HepG2 (cell line): Measurements from ENCODE around the gene ULK4. TPM values are rescaled to one million over a fixed set of nuclear protein-coding genes. Genes with fewer than 3 reads are reported as not detected.

Experiments
- BHLHE40 ChIP-seq: IDR thresholded peaks from 2 replicates; pipeline ENCODE4 v1.6.1; 2011; ENCODE audit warnings: low read length, improper control_type of control experiment
- EZH2 ChIP-seq: conservative IDR thresholded peaks from 2 replicates; pipeline ENCODE4 v1.6.1; 2012; ENCODE audit warnings: mild to moderate bottlenecking, low read depth, low read length, moderate library complexity
- FOSL2 ChIP-seq: sonication (generic); formaldehyde crosslinking; IDR thresholded peaks from 2 replicates; pipeline ENCODE4 v1.4.0; 2020; ENCODE audit warnings: missing genetic modification reagents
- HNF4A ChIP-seq: sonication (generic); formaldehyde crosslinking; IDR thresholded peaks from 2 replicates; pipeline ENCODE4 v1.4.0; 2020; ENCODE audit warnings: missing genetic modification reagents
- JUND ChIP-seq: sonication (generic); formaldehyde crosslinking; IDR thresholded peaks from 2 replicates; pipeline ENCODE4 v1.8.0; 2022; ENCODE audit warnings: mild to moderate bottlenecking, missing genetic modification reagents
- NAIF1 ChIP-seq: sonication (generic); formaldehyde crosslinking; IDR thresholded peaks from 2 replicates; pipeline ENCODE4 v1.5.0; 2020; ENCODE audit warnings: mild to moderate bottlenecking, missing genetic modification reagents, borderline replicate concordance
- NR2F2 ChIP-seq: IDR thresholded peaks from 2 replicates; pipeline ENCODE4 v1.6.1; 2012; ENCODE audit warnings: low read depth, inconsistent platforms, borderline replicate concordance
- PITX1 ChIP-seq: sonication (generic); formaldehyde crosslinking; IDR thresholded peaks from 2 replicates; pipeline ENCODE4 v1.5.1; 2020; ENCODE audit warnings: mild to moderate bottlenecking, missing genetic modification reagents
- POLR2G ChIP-seq: fragments of 200-400 bp; formaldehyde crosslinking; IDR thresholded peaks from 2 replicates; pipeline ENCODE4 v1.6.1; 2018; ENCODE audit warnings: mild to moderate bottlenecking, low read depth, low read length, moderate library complexity
- SCMH1 ChIP-seq: sonication (generic); formaldehyde crosslinking; IDR thresholded peaks from 2 replicates; pipeline ENCODE4 v1.9.0; 2021; ENCODE audit warnings: missing genetic modification reagents, mild to moderate bottlenecking, borderline replicate concordance
- SSRP1 ChIP-seq: IDR thresholded peaks from 2 replicates; pipeline ENCODE4 v1.6.1; 2016; ENCODE audit warnings: control low read depth
- SYNCRIP ChIP-seq: fragments of 200-400 bp; formaldehyde crosslinking; IDR thresholded peaks from 2 replicates; pipeline ENCODE4 v1.6.1; 2018; ENCODE audit warnings: mild to moderate bottlenecking, low read depth, low read length; ENCODE audit not compliant: insufficient read depth
- ZBTB8A ChIP-seq: sonication (generic); formaldehyde crosslinking; IDR thresholded peaks from 2 replicates; pipeline ENCODE4 v1.4.0; 2020; ENCODE audit warnings: mild to moderate bottlenecking, low read depth, missing genetic modification reagents, borderline replicate concordance
- ZNF296 ChIP-seq: sonication (generic); formaldehyde crosslinking; conservative IDR thresholded peaks from 2 replicates; pipeline ENCODE4 v1.5.0; 2020; ENCODE audit warnings: mild to moderate bottlenecking, missing genetic modification reagents
- ZNF337 ChIP-seq: sonication (generic); formaldehyde crosslinking; IDR thresholded peaks from 2 replicates; pipeline ENCODE4 v1.5.1; 2020; ENCODE audit warnings: missing genetic modification reagents, low read depth, mild to moderate bottlenecking, borderline replicate concordance
- ZNF572 ChIP-seq: sonication (generic); formaldehyde crosslinking; IDR thresholded peaks from 2 replicates; pipeline ENCODE4 v1.5.1; 2020; ENCODE audit warnings: mild to moderate bottlenecking, missing genetic modification reagents
- ZNF619 ChIP-seq: sonication (generic); formaldehyde crosslinking; IDR thresholded peaks from 2 replicates; pipeline ENCODE4 v1.4.0; 2020; ENCODE audit warnings: mild to moderate bottlenecking, missing genetic modification reagents
- polyA plus RNA-seq, 8 experiments: library from polyadenylated mRNA; depleted of rRNA in 3 of 8; stranded (reverse) in 7 of 8; unstranded in 1 of 8; fragments of >200 nt; fragmentation: Illumina TruSeq in 4 of 8; extraction: Trizol in 4 of 8; gene quantifications; 2 replicates each; pipeline versions ENCODE4 v1.2.1 to v1.2.3, GENCODE V29; 2011 to 2016; ENCODE audit warnings: low read depth in 4 of 8, missing spikeins in 1 of 8, mixed read lengths in 1 of 8; ENCODE audit not compliant: insufficient read depth in 1 of 8
- total RNA-seq, 5 experiments: library from RNA; depleted of rRNA; stranded (reverse); fragments of >200 nt; fragmentation: Illumina TruSeq; extraction: Trizol; gene quantifications; 2 replicates each; pipeline ENCODE4 v1.2.3, GENCODE V29; 2016; ENCODE audit warnings: low read depth in 1 of 5
- TF ChIP-seq, protein P1 (sequence below): sonication (generic); formaldehyde crosslinking; IDR thresholded peaks from 2 replicates; pipeline ENCODE4 v1.4.0; 2020; ENCODE audit warnings: missing genetic modification reagents
- TF ChIP-seq, protein P2 (sequence below): sonication (generic); formaldehyde crosslinking; IDR thresholded peaks from 2 replicates; pipeline ENCODE4 v1.4.0; 2020; ENCODE audit warnings: mild to moderate bottlenecking, missing genetic modification reagents, borderline replicate concordance
- TF ChIP-seq, protein P3 (sequence below): IDR thresholded peaks from 2 replicates; pipeline ENCODE4 v1.6.1; 2016; ENCODE audit warnings: low read depth
- TF ChIP-seq, protein P4 (sequence below): sonication (generic); formaldehyde crosslinking; IDR thresholded peaks from 2 replicates; pipeline ENCODE4 v1.4.0; 2020; ENCODE audit warnings: missing genetic modification reagents
- TF ChIP-seq, protein P5 (sequence below): sonication (generic); formaldehyde crosslinking; IDR thresholded peaks from 2 replicates; pipeline ENCODE4 v1.5.1; 2020; ENCODE audit warnings: missing genetic modification reagents, mild to moderate bottlenecking, borderline replicate concordance

ULK4 gene
- total and polyA plus RNA-seq, 2 of the 13 experiments (the other 11 are each of a cell fraction or from before 2014, with no cell fraction given): 6.7 to 11.8 TPM

DNA sequence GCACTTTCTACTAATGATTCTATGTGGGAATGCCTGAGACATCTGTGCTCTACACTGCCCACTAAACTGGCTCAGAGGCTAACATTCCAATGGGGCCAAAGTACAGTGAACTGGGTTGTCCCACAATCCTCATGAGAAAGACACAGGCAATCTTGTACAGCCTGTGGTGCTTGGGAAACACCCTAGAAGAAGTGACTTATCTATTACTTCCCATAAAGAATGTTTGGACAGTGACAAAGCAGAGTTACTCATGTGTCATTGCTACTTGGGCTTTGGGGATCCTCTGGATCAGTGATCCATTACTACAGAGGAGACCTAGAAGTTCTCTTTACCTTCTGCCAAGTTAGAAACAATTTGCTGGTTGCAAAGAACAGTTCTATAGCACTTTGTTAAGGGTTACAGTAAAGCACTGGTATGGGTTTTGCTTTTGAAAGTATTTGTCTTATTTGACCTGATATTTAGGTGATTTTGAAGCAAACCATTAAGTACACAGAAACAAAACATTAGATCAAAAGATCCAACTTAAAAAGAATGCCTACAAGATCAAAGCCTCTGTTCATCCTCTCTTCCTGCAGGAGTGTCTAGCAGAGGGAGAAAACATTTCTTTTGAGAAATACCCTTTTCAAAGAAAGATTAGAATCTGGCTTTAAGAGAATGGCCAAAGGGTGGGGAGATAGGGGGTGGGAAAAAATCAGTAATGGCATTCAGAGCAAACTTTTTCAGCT lies 686.8 kb downstream of the ULK4 start (continued):
- TF ChIP-seq PITX1 (CRISPR knock-in tag) (peak; percentile 60; the same call in 1 of the 2 replicates), ZNF572 (CRISPR knock-in tag) (no peak), SSRP1 (CRISPR knock-in tag) (no peak), BHLHE40 (no peak), ZNF619 (CRISPR knock-in tag) (no peak), NAIF1 (CRISPR knock-in tag) (no peak), JUND (no peak), HNF4A (CRISPR knock-in tag) (peak; percentile 91), FOSL2 (CRISPR knock-in tag) (peak; percentile 78), ZBTB8A (no peak), ZNF296 (no peak), SYNCRIP (no peak), SCMH1 (CRISPR knock-in tag) (no peak), EZH2 (no peak), NR2F2 (0 out of 2 replicates have a peak, but pooled peaks have one; percentile 14), POLR2G (no peak), ZNF337 (CRISPR knock-in tag) (no peak)
- TF ChIP-seq, protein P1, sequence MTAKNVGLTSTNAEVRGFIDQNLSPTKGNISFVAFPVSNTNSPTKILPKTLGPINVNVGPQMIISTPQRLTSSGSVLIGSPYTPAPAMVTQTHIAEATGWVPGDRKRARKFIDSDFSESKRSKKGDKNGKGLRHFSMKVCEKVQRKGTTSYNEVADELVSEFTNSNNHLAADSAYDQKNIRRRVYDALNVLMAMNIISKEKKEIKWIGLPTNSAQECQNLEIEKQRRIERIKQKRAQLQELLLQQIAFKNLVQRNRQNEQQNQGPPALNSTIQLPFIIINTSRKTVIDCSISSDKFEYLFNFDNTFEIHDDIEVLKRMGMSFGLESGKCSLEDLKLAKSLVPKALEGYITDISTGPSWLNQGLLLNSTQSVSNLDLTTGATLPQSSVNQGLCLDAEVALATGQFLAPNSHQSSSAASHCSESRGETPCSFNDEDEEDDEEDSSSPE (CRISPR knock-in tag): no peak
- TF ChIP-seq, protein P2, sequence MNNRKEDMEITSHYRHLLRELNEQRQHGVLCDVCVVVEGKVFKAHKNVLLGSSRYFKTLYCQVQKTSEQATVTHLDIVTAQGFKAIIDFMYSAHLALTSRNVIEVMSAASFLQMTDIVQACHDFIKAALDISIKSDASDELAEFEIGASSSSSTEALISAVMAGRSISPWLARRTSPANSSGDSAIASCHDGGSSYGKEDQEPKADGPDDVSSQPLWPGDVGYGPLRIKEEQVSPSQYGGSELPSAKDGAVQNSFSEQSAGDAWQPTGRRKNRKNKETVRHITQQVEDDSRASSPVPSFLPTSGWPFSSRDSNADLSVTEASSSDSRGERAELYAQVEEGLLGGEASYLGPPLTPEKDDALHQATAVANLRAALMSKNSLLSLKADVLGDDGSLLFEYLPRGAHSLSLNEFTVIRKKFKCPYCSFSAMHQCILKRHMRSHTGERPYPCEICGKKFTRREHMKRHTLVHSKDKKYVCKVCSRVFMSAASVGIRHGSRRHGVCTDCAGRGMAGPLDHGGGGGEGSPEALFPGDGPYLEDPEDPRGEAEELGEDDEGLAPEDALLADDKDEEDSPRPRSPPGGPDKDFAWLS (CRISPR knock-in tag): no peak
- TF ChIP-seq, protein P3, sequence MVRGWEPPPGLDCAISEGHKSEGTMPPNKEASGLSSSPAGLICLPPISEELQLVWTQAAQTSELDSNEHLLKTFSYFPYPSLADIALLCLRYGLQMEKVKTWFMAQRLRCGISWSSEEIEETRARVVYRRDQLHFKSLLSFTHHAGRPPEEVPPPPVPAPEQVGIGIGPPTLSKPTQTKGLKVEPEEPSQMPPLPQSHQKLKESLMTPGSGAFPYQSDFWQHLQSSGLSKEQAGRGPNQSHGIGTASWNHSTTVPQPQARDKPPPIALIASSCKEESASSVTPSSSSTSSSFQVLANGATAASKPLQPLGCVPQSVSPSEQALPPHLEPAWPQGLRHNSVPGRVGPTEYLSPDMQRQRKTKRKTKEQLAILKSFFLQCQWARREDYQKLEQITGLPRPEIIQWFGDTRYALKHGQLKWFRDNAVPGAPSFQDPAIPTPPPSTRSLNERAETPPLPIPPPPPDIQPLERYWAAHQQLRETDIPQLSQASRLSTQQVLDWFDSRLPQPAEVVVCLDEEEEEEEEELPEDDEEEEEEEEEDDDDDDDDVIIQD: peak; percentile 58; the same call in 1 of the 2 replicates
- TF ChIP-seq, protein P4, sequence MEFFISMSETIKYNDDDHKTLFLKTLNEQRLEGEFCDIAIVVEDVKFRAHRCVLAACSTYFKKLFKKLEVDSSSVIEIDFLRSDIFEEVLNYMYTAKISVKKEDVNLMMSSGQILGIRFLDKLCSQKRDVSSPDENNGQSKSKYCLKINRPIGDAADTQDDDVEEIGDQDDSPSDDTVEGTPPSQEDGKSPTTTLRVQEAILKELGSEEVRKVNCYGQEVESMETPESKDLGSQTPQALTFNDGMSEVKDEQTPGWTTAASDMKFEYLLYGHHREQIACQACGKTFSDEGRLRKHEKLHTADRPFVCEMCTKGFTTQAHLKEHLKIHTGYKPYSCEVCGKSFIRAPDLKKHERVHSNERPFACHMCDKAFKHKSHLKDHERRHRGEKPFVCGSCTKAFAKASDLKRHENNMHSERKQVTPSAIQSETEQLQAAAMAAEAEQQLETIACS (CRISPR knock-in tag): no peak
- TF ChIP-seq, protein P5, sequence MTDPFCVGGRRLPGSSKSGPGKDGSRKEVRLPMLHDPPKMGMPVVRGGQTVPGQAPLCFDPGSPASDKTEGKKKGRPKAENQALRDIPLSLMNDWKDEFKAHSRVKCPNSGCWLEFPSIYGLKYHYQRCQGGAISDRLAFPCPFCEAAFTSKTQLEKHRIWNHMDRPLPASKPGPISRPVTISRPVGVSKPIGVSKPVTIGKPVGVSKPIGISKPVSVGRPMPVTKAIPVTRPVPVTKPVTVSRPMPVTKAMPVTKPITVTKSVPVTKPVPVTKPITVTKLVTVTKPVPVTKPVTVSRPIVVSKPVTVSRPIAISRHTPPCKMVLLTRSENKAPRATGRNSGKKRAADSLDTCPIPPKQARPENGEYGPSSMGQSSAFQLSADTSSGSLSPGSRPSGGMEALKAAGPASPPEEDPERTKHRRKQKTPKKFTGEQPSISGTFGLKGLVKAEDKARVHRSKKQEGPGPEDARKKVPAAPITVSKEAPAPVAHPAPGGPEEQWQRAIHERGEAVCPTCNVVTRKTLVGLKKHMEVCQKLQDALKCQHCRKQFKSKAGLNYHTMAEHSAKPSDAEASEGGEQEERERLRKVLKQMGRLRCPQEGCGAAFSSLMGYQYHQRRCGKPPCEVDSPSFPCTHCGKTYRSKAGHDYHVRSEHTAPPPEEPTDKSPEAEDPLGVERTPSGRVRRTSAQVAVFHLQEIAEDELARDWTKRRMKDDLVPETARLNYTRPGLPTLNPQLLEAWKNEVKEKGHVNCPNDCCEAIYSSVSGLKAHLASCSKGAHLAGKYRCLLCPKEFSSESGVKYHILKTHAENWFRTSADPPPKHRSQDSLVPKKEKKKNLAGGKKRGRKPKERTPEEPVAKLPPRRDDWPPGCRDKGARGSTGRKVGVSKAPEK: no peak
